Measurements from ENCODE around the gene RTF1. TPM values are rescaled to one million over a fixed set of nuclear protein-coding genes. Genes with fewer than 3 reads are reported as not detected.
"Not testable (repeated sequence)": the region's sequence is repeated elsewhere in the genome, so short reads cannot be mapped to it uniquely, and the experiment has no call there.

The RTF1 gene
- polyA plus RNA-seq, 1 donor, result 75.6 TPM

- DNase-seq, result no peak
These were observed 18.3 kb downstream of the RTF1 start for GRCh38 chr15:41435037-41435786.

- no peak for DNase-seq
These were observed 20.6 kb downstream of the RTF1 start for GRCh38 chr15:41437448-41437847.

DNA sequence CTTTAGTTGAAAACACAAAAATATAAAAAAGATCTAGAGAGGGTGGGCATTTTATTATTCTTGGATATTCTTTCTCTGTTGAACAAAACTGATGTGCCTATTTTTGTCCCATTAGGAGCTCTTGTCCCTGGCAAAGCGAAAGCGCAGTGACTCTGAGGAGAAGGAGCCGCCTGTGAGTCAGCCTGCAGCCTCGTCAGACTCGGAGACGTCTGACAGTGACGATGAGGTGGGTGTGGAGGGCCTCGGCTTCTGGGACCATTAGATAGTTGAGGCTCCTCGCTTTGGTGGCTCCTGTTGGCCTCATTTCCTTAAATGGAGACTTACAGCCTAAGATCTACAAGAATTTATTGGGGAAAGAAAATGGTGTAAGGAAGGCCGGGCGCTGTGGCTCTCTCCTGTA lies 21.3 kb downstream of the RTF1 start:
- no peak for DNase-seq

- not testable (repeated sequence) for DNase-seq
These were observed 21.9 kb downstream of the RTF1 start for GRCh38 chr15:41438745-41439144.

GRCh38 chr15:41443275-41443674 lies 26.4 kb downstream of the RTF1 start:
- DNase-seq, result no peak

DNA sequence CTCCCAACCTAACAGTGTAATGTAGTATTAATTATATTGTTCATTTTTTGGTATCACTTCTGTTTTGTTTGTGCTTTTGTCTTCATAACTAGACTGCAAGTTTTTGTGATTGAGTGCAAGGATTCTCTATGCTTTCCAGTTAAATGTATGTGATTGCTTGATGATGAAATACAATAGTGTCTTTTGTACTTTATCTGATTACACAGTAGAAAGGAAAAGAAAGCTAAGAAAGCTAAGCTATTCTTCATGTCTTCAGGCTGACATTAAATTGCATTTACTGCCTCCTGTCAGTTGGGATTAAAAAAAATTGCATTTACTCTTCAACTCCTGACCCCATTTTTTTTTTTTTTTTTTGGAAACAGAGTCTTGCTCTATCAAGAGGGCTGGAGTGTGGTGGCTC lies 28.5 kb downstream of the RTF1 start:
- DNase-seq, result no peak

GRCh38 chr15:41462084-41462795 lies 45.3 kb downstream of the RTF1 start:
- DNase-seq, result no peak

- no peak for DNase-seq
These were observed 48.1 kb downstream of the RTF1 start for GRCh38 chr15:41464889-41465580.

- DNase-seq, result peak; percentile 50
These were observed 49.0 kb downstream of the RTF1 start for GRCh38 chr15:41465822-41466421.

GRCh38 chr15:41466711-41467110 lies 49.8 kb downstream of the RTF1 start:
- DNase-seq, result no peak

DNA sequence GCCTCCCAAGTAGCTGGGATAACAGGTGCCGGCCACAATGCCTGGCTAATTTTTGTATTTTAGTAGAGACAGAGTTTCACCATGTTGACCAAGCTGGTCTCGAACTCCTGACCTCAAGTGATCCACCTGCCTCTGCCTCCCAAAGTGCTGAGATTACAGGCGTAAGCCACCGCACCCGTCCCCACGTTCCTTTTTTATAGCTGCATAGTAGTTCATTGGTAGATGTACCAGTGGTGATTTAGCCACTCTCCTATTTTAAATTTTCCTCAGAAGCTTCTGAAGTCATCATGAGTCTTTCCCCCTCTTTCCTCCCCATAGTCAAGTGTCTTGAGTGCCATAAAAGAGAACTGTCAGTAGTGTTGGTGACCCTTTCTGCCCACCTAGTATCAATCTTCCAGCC lies 52.7 kb downstream of the RTF1 start:
- not testable (repeated sequence) for DNase-seq

- no peak for DNase-seq
These were observed 56.5 kb downstream of the RTF1 start for GRCh38 chr15:41473418-41473817.

DNA sequence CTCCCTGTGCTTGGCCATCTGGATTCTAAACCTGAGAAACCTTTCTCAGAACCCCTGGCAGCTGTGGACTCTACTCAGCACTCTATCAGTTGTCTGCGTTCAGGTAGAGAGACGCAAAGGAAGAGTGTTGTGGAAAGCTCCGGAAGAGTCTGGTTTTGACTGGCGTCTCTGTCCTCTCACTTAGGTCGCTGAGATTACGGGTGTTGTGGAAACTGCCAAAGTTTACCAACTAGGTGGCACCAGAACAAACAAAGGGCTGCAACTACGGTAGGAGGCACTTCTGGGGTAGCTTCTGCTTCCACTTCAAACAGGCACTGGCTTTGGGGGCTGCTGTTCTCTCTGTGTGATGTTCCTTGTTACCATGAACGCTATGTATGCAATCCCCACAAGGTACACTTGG lies 57.5 kb downstream of the RTF1 start:
- DNase-seq, result no peak

GRCh38 chr15:41474941-41475340 lies 58.0 kb downstream of the RTF1 start:
- no peak for DNase-seq

GRCh38 chr15:41476416-41477048 lies 59.6 kb downstream of the RTF1 start:
- DNase-seq, result no peak

DNA sequence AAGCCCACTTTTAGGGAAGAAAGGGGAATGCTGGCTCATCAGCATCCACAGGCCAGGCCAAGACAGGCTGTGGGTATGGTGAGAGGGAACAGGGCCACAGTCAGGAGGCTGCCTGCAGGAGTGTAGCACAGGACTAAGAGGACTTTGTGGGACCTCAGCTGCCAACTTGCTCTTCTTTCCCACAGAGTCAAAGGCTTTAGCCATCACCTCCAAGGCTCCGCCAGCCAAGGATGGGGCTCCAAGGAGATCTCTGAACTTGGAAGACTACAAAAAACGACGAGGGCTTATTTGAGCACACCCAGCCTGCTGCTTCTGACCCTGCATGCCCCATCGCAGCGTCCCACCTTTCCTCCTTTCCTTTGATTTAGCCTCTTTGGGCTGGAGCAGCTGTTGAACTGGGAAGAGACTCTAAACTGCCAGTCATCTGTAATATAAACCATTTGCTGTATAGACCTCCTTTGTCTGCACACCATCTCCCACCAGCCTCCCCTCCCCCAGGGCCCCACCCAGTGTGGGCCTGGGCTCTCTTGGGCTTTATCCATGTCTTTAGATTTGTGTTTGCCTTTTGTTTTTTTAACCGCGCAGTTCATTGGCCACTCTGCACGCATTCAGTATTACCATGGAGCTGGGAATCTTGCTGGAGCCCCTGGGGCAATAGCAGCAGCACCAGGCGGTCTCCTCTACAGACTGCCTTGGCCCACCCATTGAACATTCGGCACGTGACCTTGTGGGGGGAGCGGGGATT lies 63.7 kb downstream of the RTF1 start:
- no peak for DNase-seq

- DNase-seq, result no peak
These were observed 65.4 kb downstream of the RTF1 start for GRCh38 chr15:41482110-41482877.

DNA sequence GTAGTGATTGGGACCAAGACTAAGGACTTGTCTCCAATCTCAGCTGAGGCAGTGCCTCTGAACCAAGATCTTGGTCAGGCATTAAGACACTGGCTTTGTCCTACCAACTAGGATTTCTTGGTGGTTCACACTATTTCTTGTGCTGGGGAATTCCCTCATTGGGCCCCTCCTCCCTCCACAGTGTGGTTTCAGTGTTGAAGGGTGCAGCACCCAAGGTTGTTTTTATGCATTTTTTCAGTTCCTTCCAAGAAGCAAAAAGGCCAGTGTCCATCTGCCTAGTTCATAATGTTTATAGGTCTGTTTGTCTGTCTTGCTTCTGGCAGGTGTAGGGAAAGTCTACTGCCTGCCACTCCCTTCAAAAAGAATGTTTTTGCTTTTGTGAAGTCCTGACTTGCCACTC lies 66.2 kb downstream of the RTF1 start:
- no peak for DNase-seq

DNA sequence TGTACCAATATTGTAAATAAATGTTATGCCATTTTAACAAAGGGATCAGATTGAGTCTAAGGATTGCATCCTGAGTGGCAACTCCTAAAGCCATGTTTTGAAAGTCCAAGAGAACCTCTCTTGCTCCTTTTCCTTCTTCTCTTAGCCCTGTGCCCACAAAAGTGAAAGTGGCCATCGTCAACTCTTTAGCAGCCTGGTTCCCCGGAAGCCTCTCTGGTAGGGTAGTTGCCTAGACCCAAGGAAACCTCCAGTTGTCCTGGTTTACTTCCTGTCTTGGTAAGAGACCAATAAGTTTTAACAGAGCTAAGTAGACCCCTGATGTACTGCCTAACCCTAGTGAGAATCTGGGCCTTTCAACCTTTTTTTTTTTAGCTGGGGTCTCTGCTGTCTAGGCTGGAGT lies 66.6 kb downstream of the RTF1 start:
- no peak for DNase-seq

GRCh38 chr15:41484937-41485625 lies 68.2 kb downstream of the RTF1 start:
- DNase-seq, result no peak

Data from left kidney (tissue), 2 donors.